Body of pancreas (tissue), 4 donors: ENCODE measurements around the gene TOMM70. TPM values are rescaled to one million over a fixed set of nuclear protein-coding genes. Genes with fewer than 3 reads are reported as not detected.

Experiments used
- ATAC-seq: fragments of 150-250 bp; one replicate; pipeline ENCODE4 v1.9.1; 2016
- DNase-seq, 4 donors: peaks; one replicate each; pipeline ENCODE4 v3.0.0-alpha.2; 2019
- H3K27ac ChIP-seq, 4 donors: fragments of 200-600 bp; sonication (generic); 1 replicate in 3 of 4; 2 replicates in 1 of 4; pipeline versions ENCODE4 v1.5.1 to v1.6.1; 2016 to 2019; ENCODE audit warnings: mild to moderate bottlenecking in 1 of 4, mixed read lengths in 1 of 4, moderate library complexity in 1 of 4
- H3K27me3 ChIP-seq, 2 donors: fragments of 200-600 bp; sonication (generic); one replicate each; pipeline ENCODE4 v1.6.0; 2016; ENCODE audit warnings: mild to moderate bottlenecking in 1 of 2
- H3K36me3 ChIP-seq, 2 donors: fragments of 200-600 bp; sonication (generic); replicated peaks in 1 of 2; 2 replicates each; pipeline ENCODE4 v1.5.1; 2016; ENCODE audit warnings: low read depth in 2 of 2; ENCODE audit not compliant: insufficient read depth in 1 of 2
- H3K4me1 ChIP-seq: fragments of 200-600 bp; sonication (generic); one replicate; pipeline ENCODE4 v1.6.0; 2016
- H3K4me3 ChIP-seq, 2 donors: fragments of 200-600 bp; sonication (generic); 1 replicate in 1 of 2; 2 replicates in 1 of 2; pipeline ENCODE4 v1.5.1; 2016 to 2019
- H3K9me3 ChIP-seq, 3 donors: fragments of 200-600 bp; sonication (generic); 1 replicate in 2 of 3; 2 replicates in 1 of 3; pipeline ENCODE4 v1.5.1; 2016
- CTCF ChIP-seq, 7 experiments: fragments of 450-650 bp in 4 of 7; fragments of 200-600 bp in 3 of 7; sonication (generic) in 3 of 7; IDR thresholded peaks; one replicate each; pipeline ENCODE4 v1.5.1; 2016 to 2019; ENCODE audit warnings: antibody characterized with exemption in 7 of 7
- POLR2A ChIP-seq, 3 donors: fragments of 450-650 bp; IDR thresholded peaks; one replicate each; pipeline ENCODE4 v1.6.1; 2016; ENCODE audit warnings: antibody characterized with exemption in 3 of 3, mild to moderate bottlenecking in 2 of 3
- WGBS, 2 donors: methylation state at CpG; one replicate each; pipeline ENCODE4 v1.1.5; 2017; 5-methylcytosine and 5-hydroxymethylcytosine counted together
- intact Hi-C: fragments of 100-400 bp; cut with DNase I; formaldehyde crosslinking; loops from one replicate; pipeline ENCODE4 v1.15.1; 2023
- total RNA-seq, 2 donors: library from RNA; depleted of rRNA; stranded (reverse); fragments of >200 nt; gene quantifications; one replicate each; pipeline ENCODE4 v1.1.0, GENCODE V29; 2016

TOMM70 gene
- total RNA-seq, 2 donors from 2014 or later, result 17.1 to 25.9 TPM

- Histone ChIP-seq H3K9me3 (no peaks in the 10 kb centered on the region), H3K36me3 (no peaks in the 10 kb centered on the region), H3K27ac (no peak overlapping the region), H3K4me1 (peaks cover 25% of the 10 kb centered on the region), H3K27me3 (no peaks in the 10 kb centered on the region), H3K4me3 (no peak overlapping the region)
- WGBS, 2 donors, result 54 to 65% methylated on average over 2 of the region's 2 CpGs
- DNase-seq (no peak), ATAC-seq (no peak)
- TF ChIP-seq CTCF (IDR thresholded peaks at IDR 0.05) (no peak), POLR2A (IDR thresholded peaks at IDR 0.05) (no peak)
- intact Hi-C loops, result no loop called here
Observed at GRCh38 chr3:100395679-100396431, 5.0 kb downstream of the TOMM70 start.

GRCh38 chr3:100389025-100389424, 11.9 kb downstream of the TOMM70 start:
- peaks cover 0 to 3% of the 10 kb centered on the region in 2 donors for H3K36me3 ChIP-seq
- no peaks in the 10 kb centered on the region for H3K27me3 ChIP-seq
- H3K27ac ChIP-seq, result no peak overlapping the region
- whole genome bisulfite sequencing, 2 donors, result 100% methylated on average over 1 of the region's 1 CpG
- ATAC-seq (no peak), DNase-seq (no peak)
- intact Hi-C loops, result no loop called here
- TF ChIP-seq CTCF (IDR thresholded peaks at IDR 0.05) (no peak), POLR2A (IDR thresholded peaks at IDR 0.05) (no peak)
- no peak overlapping the region for H3K4me3 ChIP-seq
- no peaks in the 10 kb centered on the region for H3K9me3 ChIP-seq
- peaks cover 34% of the 10 kb centered on the region for H3K4me1 ChIP-seq

- H3K27me3 ChIP-seq, result no peaks in the 10 kb centered on the region
- TF ChIP-seq CTCF (IDR thresholded peaks at IDR 0.05) (no peak), POLR2A (IDR thresholded peaks at IDR 0.05) (no peak)
- intact Hi-C loops, result no loop called here
- DNase-seq, result no peak
- peak; percentile 50 for ATAC-seq
- no peaks in the 10 kb centered on the region for H3K9me3 ChIP-seq
- H3K4me1 ChIP-seq, result peaks cover 34% of the 10 kb centered on the region
- H3K4me3 ChIP-seq, result no peak overlapping the region
- peaks cover 0 to 10% of the 10 kb centered on the region in 2 donors for H3K36me3 ChIP-seq
- H3K27ac ChIP-seq, result peak overlapping the region; percentile 3 to 49 (median 34)
Observed at GRCh38 chr3:100386437-100387074, 14.3 kb downstream of the TOMM70 start.

DNA sequence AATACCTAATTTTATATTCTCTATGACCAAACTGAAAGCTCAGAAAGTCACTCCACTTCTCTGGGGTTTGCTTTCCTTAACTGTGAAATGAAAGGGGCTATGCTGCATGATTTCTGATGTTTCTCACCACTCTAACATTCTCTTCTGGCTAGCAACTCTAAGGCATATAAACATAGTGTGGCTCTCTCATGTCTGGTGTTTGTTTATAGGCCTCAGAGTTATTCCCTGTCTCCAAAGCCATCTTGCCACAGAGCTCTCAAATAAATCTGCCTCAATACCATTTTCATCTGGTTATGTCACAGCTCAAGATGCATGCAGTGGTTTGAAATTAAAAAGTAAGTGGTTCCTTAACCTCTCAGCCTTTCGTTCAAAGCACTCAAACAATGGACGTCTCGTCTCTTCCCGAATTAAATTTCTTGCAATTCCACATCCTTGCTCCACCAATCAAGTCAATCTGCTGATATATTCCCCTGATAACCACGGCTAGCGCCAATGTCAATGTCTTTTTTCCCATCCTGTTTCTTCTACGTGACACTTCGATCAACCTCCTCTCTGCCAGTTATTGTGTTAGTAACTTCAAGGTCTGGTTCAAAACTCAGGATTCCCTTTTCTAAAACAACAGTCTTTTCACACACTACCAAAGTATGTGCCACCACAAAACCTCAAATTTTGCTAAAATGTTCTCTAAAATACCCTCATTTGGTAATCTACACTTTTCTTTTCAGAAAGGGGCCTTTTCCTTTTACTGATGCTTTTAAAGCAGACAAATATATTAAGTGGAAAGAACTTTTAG, 16.0 kb downstream of the TOMM70 start:
- Histone ChIP-seq H3K36me3 (peaks cover 0 to 18% of the 10 kb centered on the region in 2 donors), H3K4me1 (peaks cover 34% of the 10 kb centered on the region), H3K27me3 (no peaks in the 10 kb centered on the region), H3K9me3 (no peaks in the 10 kb centered on the region), H3K4me3 (no peak overlapping the region), H3K27ac (peak overlapping the region in 1 of 4 donors; percentile 13)
- no peak for DNase-seq
- ATAC-seq, result no peak
- WGBS, 2 donors, result 93 to 95% methylated on average over 8 of the region's 8 CpGs
- intact Hi-C loops, result no loop called here
- TF ChIP-seq CTCF (IDR thresholded peaks at IDR 0.05) (no peak), POLR2A (IDR thresholded peaks at IDR 0.05) (no peak)
